ENCODE data around the gene MAOB. TPM values are rescaled to one million over a fixed set of nuclear protein-coding genes. Genes with fewer than 3 reads are reported as not detected.

Gene MAOB
- total RNA-seq, 6 experiments from 2014 or later = 70.0 to 253 (median 122) TPM

DNA sequence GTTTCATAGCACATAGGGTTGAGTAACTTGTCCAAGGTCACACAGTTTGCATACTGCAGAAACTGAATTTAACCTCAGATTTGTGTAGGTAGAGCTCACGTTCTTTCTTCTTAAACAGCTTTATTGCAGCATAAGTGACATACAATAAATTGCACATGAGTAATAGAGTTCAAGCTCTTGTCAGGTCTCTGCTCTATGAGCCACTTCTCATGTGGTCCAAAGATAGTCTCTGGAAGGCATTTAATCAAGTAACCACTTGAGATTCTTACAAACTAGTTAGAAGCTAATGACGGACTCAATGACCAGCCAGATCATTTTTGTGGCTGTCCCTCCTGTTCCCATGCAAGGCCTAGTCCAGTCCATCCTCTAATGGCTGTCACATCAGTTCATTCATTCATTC lies 68.9 kb downstream of the MAOB start:
- ATAC-seq = no peak
- TF ChIP-seq, protein P1, sequence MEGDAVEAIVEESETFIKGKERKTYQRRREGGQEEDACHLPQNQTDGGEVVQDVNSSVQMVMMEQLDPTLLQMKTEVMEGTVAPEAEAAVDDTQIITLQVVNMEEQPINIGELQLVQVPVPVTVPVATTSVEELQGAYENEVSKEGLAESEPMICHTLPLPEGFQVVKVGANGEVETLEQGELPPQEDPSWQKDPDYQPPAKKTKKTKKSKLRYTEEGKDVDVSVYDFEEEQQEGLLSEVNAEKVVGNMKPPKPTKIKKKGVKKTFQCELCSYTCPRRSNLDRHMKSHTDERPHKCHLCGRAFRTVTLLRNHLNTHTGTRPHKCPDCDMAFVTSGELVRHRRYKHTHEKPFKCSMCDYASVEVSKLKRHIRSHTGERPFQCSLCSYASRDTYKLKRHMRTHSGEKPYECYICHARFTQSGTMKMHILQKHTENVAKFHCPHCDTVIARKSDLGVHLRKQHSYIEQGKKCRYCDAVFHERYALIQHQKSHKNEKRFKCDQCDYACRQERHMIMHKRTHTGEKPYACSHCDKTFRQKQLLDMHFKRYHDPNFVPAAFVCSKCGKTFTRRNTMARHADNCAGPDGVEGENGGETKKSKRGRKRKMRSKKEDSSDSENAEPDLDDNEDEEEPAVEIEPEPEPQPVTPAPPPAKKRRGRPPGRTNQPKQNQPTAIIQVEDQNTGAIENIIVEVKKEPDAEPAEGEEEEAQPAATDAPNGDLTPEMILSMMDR (IDR thresholded peaks at IDR 0.05) = no peak
- TF ChIP-seq POLR2A (IDR thresholded peaks at IDR 0.05) = no peak
- intact Hi-C loops (cut with DNase I) = no loop called here

GRCh38 chrX:43809463-43809862 lies 72.8 kb downstream of the MAOB start:
- Histone ChIP-seq H3K27me3 (no peaks in the 10 kb centered on the region), H3K9me3 (no peaks in the 10 kb centered on the region), H3K27ac (no peak overlapping the region), H3K36me3 (no peaks in the 10 kb centered on the region), H3K4me1 (no peaks in the 10 kb centered on the region), H3K4me3 (no peak overlapping the region)
- no peak for TF ChIP-seq POLR2A (IDR thresholded peaks at IDR 0.05)
- TF ChIP-seq, protein P1 (IDR thresholded peaks at IDR 0.05) = no peak
- DNase-seq = no peak
- intact Hi-C loops (cut with DNase I) = no loop called here
- no peak for ATAC-seq

More for the DNA sequence above, 68.9 kb downstream of the MAOB start:
- H3K27me3 ChIP-seq = no peaks in the 10 kb centered on the region
- H3K36me3 ChIP-seq = no peaks in the 10 kb centered on the region
- no peak overlapping the region for H3K4me3 ChIP-seq
- no peaks in the 10 kb centered on the region for H3K4me1 ChIP-seq
- no peak for DNase-seq
- WGBS (ENCODE audit: insufficient coverage, low coverage, low lambda C conversion rate, missing lambda C conversion rate) = 73% methylated on average over 2 of the region's 2 CpGs
- H3K27ac ChIP-seq = no peak overlapping the region
- no peaks in the 10 kb centered on the region for H3K9me3 ChIP-seq

- no peak overlapping the region for H3K27ac ChIP-seq
- no peaks in the 10 kb centered on the region for H3K27me3 ChIP-seq
- H3K4me3 ChIP-seq = no peak overlapping the region
- no peaks in the 10 kb centered on the region for H3K36me3 ChIP-seq
- ATAC-seq (no peak), DNase-seq (no peak)
- intact Hi-C loops (cut with DNase I) = no loop called here
- no peaks in the 10 kb centered on the region for H3K9me3 ChIP-seq
- no peak for TF ChIP-seq POLR2A (IDR thresholded peaks at IDR 0.05)
- TF ChIP-seq, protein P1 (IDR thresholded peaks at IDR 0.05) = no peak
- no peaks in the 10 kb centered on the region for H3K4me1 ChIP-seq
These were observed 74.0 kb downstream of the MAOB start for GRCh38 chrX:43808231-43808630.

- WGBS (ENCODE audit: insufficient coverage, low coverage, low lambda C conversion rate, missing lambda C conversion rate) = 71% methylated on average over 2 of the region's 2 CpGs
- Histone ChIP-seq H3K27ac (no peak overlapping the region), H3K9me3 (no peaks in the 10 kb centered on the region), H3K4me1 (no peaks in the 10 kb centered on the region), H3K4me3 (no peak overlapping the region), H3K27me3 (no peaks in the 10 kb centered on the region), H3K36me3 (peaks cover 0 to 8% (median 0%) of the 10 kb centered on the region in 4 donors)
- ATAC-seq (peak in 1 of 4 donors; percentile 69), DNase-seq (no peak)
- intact Hi-C loops (cut with DNase I) = no loop called here
- no peak for TF ChIP-seq POLR2A (IDR thresholded peaks at IDR 0.05)
These were observed 76.7 kb downstream of the MAOB start for GRCh38 chrX:43805579-43805978.

GRCh38 chrX:43804021-43804420 lies 78.2 kb downstream of the MAOB start:
- WGBS (ENCODE audit: insufficient coverage, low coverage, low lambda C conversion rate, missing lambda C conversion rate) = 59% methylated on average over 5 of the region's 5 CpGs
- Histone ChIP-seq H3K27me3 (no peaks in the 10 kb centered on the region), H3K36me3 (peaks cover 0 to 8% (median 0%) of the 10 kb centered on the region in 4 donors), H3K27ac (no peak overlapping the region), H3K4me1 (no peaks in the 10 kb centered on the region), H3K4me3 (no peak overlapping the region), H3K9me3 (no peaks in the 10 kb centered on the region)
- TF ChIP-seq POLR2A (IDR thresholded peaks at IDR 0.05) = no peak
- ATAC-seq = no peak
- intact Hi-C loops (cut with DNase I) = no loop called here
- DNase-seq = no peak
